Measurements from ENCODE around the gene CXXC5.

CXXC5 gene

GRCh38 chr5:139650689-139651042 lies 2.5 kb downstream of the CXXC5 start:
- no peak for DNase-seq (ENCODE audit: insufficient read length, low spot score)
- FAIRE-seq = no peak

DNA sequence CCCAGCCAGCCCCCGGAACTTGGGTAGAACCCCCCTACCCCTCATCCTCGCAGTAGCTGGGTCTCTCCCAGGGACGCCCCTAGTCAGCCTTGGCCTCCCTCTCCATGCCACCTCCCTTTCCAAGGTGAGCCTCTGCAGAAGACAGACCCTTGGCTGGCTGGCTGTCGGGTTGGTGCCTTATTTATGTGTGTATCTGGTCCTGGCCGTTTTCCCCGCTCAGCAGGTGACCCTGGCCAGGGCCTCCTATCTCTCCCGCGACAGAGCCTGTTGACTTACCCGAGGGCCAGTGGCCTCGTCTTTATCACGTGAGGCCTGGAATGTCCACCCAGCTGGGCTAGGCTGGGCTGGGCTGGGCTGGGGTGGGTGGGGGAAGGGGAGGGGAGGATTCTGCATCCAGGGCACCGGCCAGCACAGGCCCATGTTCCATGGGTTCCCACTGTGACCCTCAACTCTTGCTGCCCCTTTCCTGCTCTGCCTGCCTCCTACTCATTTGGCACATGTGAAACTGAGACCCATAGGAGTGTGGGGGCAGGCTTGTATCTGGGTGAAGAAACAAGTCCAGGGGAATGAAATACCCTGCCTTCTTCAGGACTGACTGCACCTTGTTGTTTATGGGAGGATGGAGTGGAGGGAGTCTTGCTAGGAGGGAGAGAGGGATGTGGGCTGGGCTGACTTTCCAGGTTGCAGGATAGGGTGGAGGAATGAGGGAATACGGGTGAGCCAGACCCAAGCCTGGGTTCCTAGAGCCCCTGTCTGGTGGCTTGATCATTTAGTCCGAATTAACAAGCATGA lies 3.1 kb downstream of the CXXC5 start:
- no peak for FAIRE-seq
- DNase-seq (ENCODE audit: insufficient read length, low spot score) = no peak

- peak; percentile 20 for FAIRE-seq
- DNase-seq (ENCODE audit: insufficient read length, low spot score) = peak; percentile 70
Measured at GRCh38 chr5:139651853-139652787, 4.0 kb downstream of the CXXC5 start.

DNA sequence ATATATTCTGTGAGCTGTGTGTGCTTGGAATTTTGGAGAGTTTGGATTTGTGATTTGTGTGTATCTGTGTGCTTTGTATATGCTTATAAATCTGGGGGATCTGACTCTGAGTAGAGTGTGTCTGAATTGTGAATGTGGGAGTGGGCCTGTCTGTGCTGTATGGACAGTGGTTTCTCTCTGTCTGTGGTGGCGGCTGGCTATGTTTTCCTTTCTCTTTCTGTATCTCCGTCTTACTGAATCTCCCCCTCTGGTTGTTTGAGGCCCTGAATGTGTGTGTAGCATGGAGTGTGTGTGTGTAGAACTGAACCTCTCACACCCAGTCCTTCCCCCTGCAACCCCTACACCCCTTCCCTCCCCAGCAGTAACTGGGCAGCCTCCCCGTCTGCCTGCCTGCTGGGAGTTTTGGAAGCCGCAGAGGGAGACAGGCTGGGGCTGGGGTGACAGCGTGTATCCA lies 4.7 kb downstream of the CXXC5 start:
- no peak for FAIRE-seq
- no peak for DNase-seq (ENCODE audit: insufficient read length, low spot score)

DNA sequence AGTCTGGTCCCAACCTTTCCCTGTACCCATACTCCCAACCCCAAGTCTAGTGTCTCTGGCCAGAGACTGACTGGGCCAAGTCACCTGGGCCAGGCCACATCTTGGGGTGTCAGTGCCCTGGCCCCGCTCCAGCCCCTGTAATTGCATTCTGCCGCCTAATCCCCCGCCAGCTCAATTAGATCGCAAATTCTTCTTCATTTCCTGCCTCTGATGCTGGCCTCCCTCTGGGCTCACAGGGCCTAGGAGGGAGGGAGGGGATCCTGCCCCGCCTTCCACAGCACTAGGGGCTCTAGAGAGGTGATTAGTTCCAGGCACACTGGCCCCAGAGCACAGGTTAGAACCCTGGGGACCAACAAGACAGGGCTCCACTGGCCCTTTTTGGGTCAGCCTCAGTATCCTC lies 5.5 kb downstream of the CXXC5 start:
- no peak for FAIRE-seq

DNA sequence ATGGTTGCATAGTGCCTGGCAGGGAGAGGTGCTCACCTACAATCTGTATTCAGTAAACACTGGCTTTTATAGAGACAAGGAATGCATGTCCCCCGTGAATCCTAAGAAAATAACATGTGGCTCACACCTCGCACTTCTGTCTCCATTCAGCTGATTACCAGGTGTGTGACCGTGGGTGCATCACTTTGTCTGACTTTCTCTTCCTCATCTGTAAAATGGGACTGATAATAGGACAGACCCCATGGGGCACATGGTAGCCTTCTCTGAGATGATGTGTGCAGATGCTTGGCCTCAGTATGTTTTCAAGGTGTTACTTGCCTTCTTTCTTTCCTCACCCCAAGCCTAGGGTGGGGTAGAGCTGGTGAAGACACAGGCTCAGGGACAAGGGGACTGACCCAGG lies 6.3 kb downstream of the CXXC5 start:
- no peak for DNase-seq (ENCODE audit: insufficient read length, low spot score)
- FAIRE-seq = no peak

More for the DNA sequence above, 5.5 kb downstream of the CXXC5 start:
- DNase-seq (ENCODE audit: insufficient read length, low spot score) = no peak

- FAIRE-seq = no peak
- no peak for DNase-seq (ENCODE audit: insufficient read length, low spot score)
Measured at GRCh38 chr5:139654871-139655491, 6.8 kb downstream of the CXXC5 start.

GRCh38 chr5:139655727-139656271 lies 7.7 kb downstream of the CXXC5 start:
- FAIRE-seq (no peak), DNase-seq (ENCODE audit: insufficient read length, low spot score) (no peak)

DNA sequence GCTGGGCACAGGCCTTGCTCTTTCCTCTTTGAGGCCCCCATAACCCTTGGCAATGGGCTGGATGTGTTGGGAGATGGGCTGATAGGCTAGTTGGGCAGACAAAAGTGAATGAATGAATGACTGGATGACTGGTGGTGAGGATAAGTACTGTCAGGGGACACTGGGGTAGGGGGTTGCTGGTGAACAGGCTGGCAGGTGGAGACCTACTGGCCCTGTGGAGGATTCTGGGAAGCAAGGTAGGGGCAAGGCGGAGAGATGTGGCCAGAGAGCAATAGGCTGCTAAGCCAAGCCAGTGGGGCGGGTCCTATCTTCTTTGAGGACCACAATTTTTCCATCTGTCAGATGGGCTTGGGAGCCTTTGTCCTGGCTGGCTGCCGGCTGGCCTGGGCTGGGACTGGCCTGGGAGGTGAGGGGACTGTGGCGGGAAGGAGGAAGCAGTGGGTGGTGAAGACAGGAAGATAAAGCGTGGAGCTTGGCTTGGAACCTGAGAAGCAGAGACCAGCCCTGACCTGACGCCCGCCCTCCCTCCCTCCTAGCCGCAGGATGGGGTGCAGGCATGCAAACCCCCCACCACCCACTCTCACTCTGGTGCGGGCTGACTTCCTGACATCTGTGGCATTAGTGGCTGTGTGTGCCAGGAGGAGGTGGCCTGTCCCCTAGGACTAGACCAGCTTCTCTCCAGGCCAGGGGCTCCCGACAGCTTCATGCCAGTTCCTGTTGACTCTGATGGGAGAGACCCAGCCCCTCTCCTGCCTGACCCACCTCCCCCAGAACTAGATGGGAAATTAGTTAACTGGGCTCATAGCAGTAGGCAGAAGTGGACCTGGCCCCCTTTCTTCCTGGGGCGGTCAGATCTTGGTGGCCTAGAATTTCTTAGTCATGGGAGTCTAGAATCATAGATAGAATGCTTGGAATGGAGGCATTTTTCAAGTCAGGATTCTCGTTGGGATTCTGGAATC lies 9.5 kb downstream of the CXXC5 start:
- DNase-seq (ENCODE audit: insufficient read length, low spot score) (no peak), FAIRE-seq (no peak)

- FAIRE-seq = no peak
- no peak for DNase-seq (ENCODE audit: insufficient read length, low spot score)
Measured at GRCh38 chr5:139658501-139658927, 10.4 kb downstream of the CXXC5 start.

DNA sequence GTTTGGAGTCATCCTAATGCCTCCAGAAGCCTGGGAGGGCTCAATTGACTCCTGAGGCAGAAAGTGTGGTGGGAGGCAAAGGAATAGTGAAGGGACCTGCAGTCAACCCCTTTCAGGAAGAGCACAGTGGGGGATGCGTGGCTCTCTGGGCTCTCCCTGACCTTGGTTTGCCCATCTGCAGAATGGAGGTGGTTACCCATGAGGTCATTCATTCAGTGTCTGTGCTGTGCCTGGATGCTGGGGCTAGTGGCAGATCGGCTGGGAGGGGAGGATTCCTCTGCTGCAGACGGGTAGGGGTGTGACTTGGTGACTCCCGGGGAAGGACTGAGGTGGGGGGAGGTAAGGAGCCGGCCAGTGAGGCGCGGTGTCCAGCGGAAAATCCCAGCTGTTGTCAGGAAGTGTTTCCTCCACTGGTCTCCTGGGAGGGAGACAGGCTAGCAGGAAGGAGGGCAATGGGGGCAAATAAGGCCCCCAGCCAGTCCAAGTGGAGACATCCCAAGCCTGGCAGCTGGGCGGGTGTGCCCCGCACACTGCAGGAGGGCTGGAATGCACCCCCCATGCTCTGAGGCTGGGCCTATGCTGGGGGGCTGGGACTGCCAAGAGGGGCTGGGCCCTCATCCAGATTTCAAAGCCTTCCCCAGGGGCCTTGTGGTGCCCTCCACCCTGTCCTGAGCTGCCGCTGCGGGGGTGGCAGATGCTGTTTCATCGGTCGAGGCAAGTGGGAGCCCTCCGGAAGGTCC lies 10.9 kb downstream of the CXXC5 start:
- DNase-seq (ENCODE audit: insufficient read length, low spot score) (no peak), FAIRE-seq (peak; percentile 48)

GRCh38 chr5:139659695-139660101 lies 11.5 kb downstream of the CXXC5 start:
- FAIRE-seq = no peak
- DNase-seq (ENCODE audit: insufficient read length, low spot score) = no peak

DNA sequence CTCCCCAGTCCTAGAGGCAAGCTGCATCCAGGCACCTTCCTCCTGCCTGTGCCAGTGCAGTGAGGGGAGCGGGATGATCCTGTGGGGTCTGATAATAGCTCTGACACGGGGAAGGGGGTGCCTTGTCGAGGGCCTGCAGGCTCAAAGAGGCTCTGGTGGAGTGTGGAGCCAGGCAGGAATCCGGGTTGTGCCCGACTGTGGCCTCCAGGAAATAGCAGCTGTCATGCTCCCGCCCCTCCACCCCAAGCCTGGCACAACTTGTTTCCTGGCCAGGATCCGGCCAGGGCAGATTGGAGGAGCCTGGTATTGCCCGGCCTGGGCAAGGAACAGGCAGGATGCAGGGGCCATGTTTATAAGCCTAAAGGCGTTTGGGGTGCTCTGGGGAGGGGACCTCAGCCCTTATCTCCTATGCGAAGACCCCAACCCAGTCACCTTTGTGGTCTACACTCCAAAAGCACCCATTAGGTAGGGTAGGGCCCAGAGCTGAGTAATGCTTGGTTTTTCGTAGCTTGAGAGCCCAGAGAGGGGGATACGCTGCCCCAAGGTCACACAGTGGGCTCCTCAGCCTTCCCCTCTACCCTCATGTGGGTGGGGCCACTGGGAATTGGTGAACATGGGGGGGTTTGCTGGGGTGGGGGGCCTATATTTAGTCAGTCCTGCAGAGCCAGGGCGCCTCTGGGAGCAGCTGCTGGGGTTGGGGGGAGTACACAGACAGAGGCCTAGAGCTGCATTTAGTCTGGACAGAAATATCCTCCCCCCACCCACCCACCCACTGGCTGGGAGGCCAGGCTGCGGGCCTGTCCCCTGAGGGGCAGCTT lies 12.2 kb downstream of the CXXC5 start:
- FAIRE-seq (no peak), DNase-seq (ENCODE audit: insufficient read length, low spot score) (peak; percentile 59)

GRCh38 chr5:139660923-139661814 lies 13.0 kb downstream of the CXXC5 start:
- DNase-seq (ENCODE audit: insufficient read length, low spot score) (peak; percentile 88), FAIRE-seq (peak; percentile 90)

DNA sequence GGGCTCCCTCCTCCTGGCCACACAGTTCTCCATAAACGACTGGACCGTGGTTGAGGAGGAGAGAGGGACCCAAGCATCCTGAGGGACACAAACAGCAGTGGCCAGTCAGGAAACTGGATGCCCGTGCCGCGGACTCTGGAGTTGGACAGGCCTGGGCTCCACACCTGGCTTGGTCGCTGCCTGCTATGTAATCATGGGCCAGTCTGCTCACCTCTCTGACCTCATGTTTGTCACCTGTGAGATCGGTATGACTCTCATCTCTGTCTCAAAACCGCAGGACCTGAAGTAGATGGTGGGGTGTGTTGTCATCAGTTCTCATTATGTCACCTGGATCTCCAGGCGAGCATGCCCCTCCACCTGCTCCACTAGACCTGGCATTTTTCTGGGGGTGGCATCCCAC lies 14.5 kb downstream of the CXXC5 start:
- no peak for FAIRE-seq

DNA sequence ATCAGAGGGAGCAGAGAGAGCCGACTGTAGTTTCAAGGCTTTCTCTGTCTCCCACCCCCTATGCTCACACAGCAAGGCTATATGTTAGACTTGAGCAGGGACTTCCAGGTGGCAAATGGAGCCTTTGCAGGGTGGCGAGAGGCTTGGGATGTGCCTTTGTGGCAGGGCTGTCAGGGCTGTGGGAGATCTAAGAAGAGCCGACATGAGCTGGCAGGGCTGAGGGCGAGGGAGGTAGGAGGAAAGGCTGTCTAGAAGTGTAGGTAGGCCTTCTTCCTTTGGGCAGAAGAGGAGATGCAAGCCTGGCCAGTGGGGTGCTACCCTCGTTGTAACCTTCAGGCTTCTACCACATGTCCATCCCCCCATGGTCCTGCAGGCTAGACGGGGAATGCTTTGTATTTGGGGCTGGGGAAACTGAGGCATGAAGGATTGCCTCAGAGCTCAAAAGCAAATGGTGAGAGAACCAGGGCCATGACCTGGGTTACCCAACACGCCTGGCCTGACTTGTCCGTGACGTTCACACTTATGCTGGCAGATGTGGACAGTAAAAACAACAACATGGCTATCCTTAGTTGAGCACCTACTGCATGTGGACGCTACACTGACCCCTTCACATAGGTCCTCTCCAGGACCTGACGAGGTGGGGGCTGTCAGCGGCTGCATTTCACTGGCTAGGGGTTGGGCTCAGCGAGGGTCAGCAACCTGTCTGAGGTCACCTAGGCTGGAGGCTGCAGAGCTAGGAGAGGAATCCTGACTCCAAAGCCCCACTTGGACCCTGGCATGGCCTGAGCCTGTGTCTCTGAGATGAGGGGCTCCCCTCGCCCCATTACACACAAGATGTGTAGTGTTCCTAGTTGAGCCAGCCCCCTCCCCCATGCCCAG lies 15.3 kb downstream of the CXXC5 start:
- FAIRE-seq = no peak
- no peak for DNase-seq (ENCODE audit: insufficient read length, low spot score)

More for the DNA sequence above, 14.5 kb downstream of the CXXC5 start:
- no peak for DNase-seq (ENCODE audit: insufficient read length, low spot score)

Measured in HTR-8/SVneo (cell line).